Colonic mucosa (tissue), 4 donors: ENCODE measurements around the gene KCNJ6. TPM values are rescaled to one million over a fixed set of nuclear protein-coding genes. Genes with fewer than 3 reads are reported as not detected.

Experiments
- DNase-seq: peaks from one replicate; pipeline ENCODE4 v3.0.0-alpha.2; 2020
- H3K27ac ChIP-seq: fragments of 200-600 bp; one replicate; pipeline ENCODE4 v1.8.0; 2021
- H3K27me3 ChIP-seq: fragments of 200-600 bp; one replicate; pipeline ENCODE4 v1.8.0; 2021
- H3K36me3 ChIP-seq: fragments of 200-600 bp; one replicate; pipeline ENCODE4 v1.8.0; 2021
- H3K4me1 ChIP-seq: fragments of 200-600 bp; one replicate; pipeline ENCODE4 v1.8.0; 2021; ENCODE audit warnings: mild to moderate bottlenecking
- H3K4me3 ChIP-seq: fragments of 200-600 bp; one replicate; pipeline ENCODE4 v1.8.0; 2021
- H3K9ac ChIP-seq, 2 donors: one replicate each; pipeline ENCODE4 v1.7.0; 2013; ENCODE audit warnings: control low read depth in 2 of 2, low read depth in 2 of 2, low read length in 2 of 2
- H3K9me3 ChIP-seq: fragments of 200-600 bp; one replicate; pipeline ENCODE4 v1.8.0; 2021
- CTCF ChIP-seq: fragments of 200-600 bp; IDR thresholded peaks from one replicate; pipeline ENCODE4 v1.8.0; 2022; ENCODE audit warnings: antibody characterized with exemption, mild to moderate bottlenecking
- intact Hi-C: fragments of 100-400 bp; cut with DNase I; formaldehyde crosslinking; loops from one replicate; pipeline ENCODE4 v1.14.1; 2022
- total RNA-seq, 2 donors: library from RNA; stranded (reverse); fragmentation: NEBNext Ultra II Directional in 1 of 2; extraction: Animal tissue kit (Norgen Biotek cat#: 25700) in 1 of 2; gene quantifications; one replicate each; pipeline ENCODE4 v1.2.1, GENCODE V29; 2021
- donor health status: healthy.
- donor health status: DM: no; HTN: no; CAD: no.
- donor health status: DM: no; HTN: no; CAD: no.

Gene KCNJ6
- total RNA-seq, 2 donors from 2014 or later: 0.05 to 0.21 TPM

GRCh38 chr21:37744551-37744950, 171.7 kb downstream of the KCNJ6 start:
- no peaks in the 10 kb centered on the region for H3K36me3 ChIP-seq
- no peak for DNase-seq
- no peaks in the 10 kb centered on the region for H3K4me1 ChIP-seq
- no peak overlapping the region for H3K4me3 ChIP-seq
- no peaks in the 10 kb centered on the region for H3K27me3 ChIP-seq
- TF ChIP-seq CTCF: no peak
- H3K9ac ChIP-seq: no peak overlapping the region
- no peaks in the 10 kb centered on the region for H3K9me3 ChIP-seq
- intact Hi-C loops: no loop called here
- H3K27ac ChIP-seq: no peak overlapping the region

- Histone ChIP-seq H3K4me1 (no peaks in the 10 kb centered on the region), H3K27me3 (no peaks in the 10 kb centered on the region), H3K9me3 (no peaks in the 10 kb centered on the region), H3K36me3 (no peaks in the 10 kb centered on the region), H3K27ac (no peak overlapping the region), H3K4me3 (no peak overlapping the region), H3K9ac (no peak overlapping the region)
- TF ChIP-seq CTCF: no peak
- intact Hi-C loops: no loop called here
- DNase-seq: no peak
These were observed 173.7 kb downstream of the KCNJ6 start for GRCh38 chr21:37742532-37742931.

- no peaks in the 10 kb centered on the region for H3K36me3 ChIP-seq
- no peak overlapping the region for H3K9ac ChIP-seq
- no peaks in the 10 kb centered on the region for H3K9me3 ChIP-seq
- no peaks in the 10 kb centered on the region for H3K4me1 ChIP-seq
- TF ChIP-seq CTCF: no peak
- intact Hi-C loops: no loop called here
- no peak for DNase-seq
- no peak overlapping the region for H3K4me3 ChIP-seq
- H3K27ac ChIP-seq: no peak overlapping the region
- H3K27me3 ChIP-seq: no peaks in the 10 kb centered on the region
These were observed 174.1 kb downstream of the KCNJ6 start for GRCh38 chr21:37742115-37742514.

- Histone ChIP-seq H3K9ac (no peak overlapping the region), H3K27ac (no peak overlapping the region), H3K4me1 (no peaks in the 10 kb centered on the region), H3K9me3 (no peaks in the 10 kb centered on the region), H3K4me3 (no peak overlapping the region), H3K27me3 (peaks cover 3% of the 10 kb centered on the region), H3K36me3 (no peaks in the 10 kb centered on the region)
- intact Hi-C loops: no loop called here
- TF ChIP-seq CTCF: no peak
- DNase-seq: no peak
These were observed 178.3 kb downstream of the KCNJ6 start for GRCh38 chr21:37737996-37738395.

- DNase-seq: no peak
- Histone ChIP-seq H3K4me1 (no peaks in the 10 kb centered on the region), H3K27ac (no peak overlapping the region), H3K9ac (no peak overlapping the region), H3K9me3 (no peaks in the 10 kb centered on the region), H3K4me3 (no peak overlapping the region), H3K36me3 (no peaks in the 10 kb centered on the region), H3K27me3 (peaks cover 3% of the 10 kb centered on the region)
- TF ChIP-seq CTCF: no peak
- intact Hi-C loops: no loop called here
These were observed 178.8 kb downstream of the KCNJ6 start for GRCh38 chr21:37737507-37737906.

- no peak overlapping the region for H3K27ac ChIP-seq
- no peak for TF ChIP-seq CTCF
- H3K27me3 ChIP-seq: peaks cover 3% of the 10 kb centered on the region
- no peaks in the 10 kb centered on the region for H3K9me3 ChIP-seq
- H3K36me3 ChIP-seq: no peaks in the 10 kb centered on the region
- intact Hi-C loops: no loop called here
- H3K4me3 ChIP-seq: no peak overlapping the region
- H3K9ac ChIP-seq: no peak overlapping the region
- no peak for DNase-seq
- H3K4me1 ChIP-seq: no peaks in the 10 kb centered on the region
These were observed 181.4 kb downstream of the KCNJ6 start for GRCh38 chr21:37734846-37735245.
